Chondrocyte (in vitro differentiated cells): ENCODE measurements around the gene SDK2. TPM values are rescaled to one million over a fixed set of nuclear protein-coding genes. Genes with fewer than 3 reads are reported as not detected.

ENCODE experiments used
- DNase-seq: peaks from one replicate; pipeline ENCODE4 v3.0.0; 2021; ENCODE audit warnings: mixed read lengths, low spot score
- H3K27ac Mint-ChIP-seq: one replicate; pipeline ENCODE4 v1.8.0; 2021; ENCODE audit warnings: mild to moderate bottlenecking, moderate library complexity, mixed read lengths; ENCODE audit not compliant: unreplicated experiment
- H3K27me3 Mint-ChIP-seq: 2 replicates; pipeline ENCODE4 v1.8.0; 2021; ENCODE audit warnings: low read depth, mixed read lengths
- H3K36me3 Mint-ChIP-seq: 2 replicates; pipeline ENCODE4 v1.8.0; 2021; ENCODE audit warnings: low read depth, mixed read lengths
- H3K4me1 Mint-ChIP-seq: 2 replicates; pipeline ENCODE4 v1.8.0; 2021; ENCODE audit warnings: low read depth, mild to moderate bottlenecking, mixed read lengths
- H3K4me3 Mint-ChIP-seq: one replicate; pipeline ENCODE4 v1.8.0; 2021; ENCODE audit warnings: mild to moderate bottlenecking, moderate library complexity, mixed read lengths; ENCODE audit not compliant: unreplicated experiment
- H3K9me3 Mint-ChIP-seq: 2 replicates; pipeline ENCODE4 v1.8.0; 2021; ENCODE audit warnings: low read depth, mixed read lengths
- total RNA-seq: library from RNA; stranded (reverse); gene quantifications from 3 replicates; pipeline ENCODE4 v1.2.1, GENCODE V29; 2021
- TF ChIP-seq, protein P1 (sequence below): fragments of 200-600 bp; sonication (generic); IDR thresholded peaks from 2 replicates; pipeline ENCODE4 v1.5.0; 2021; ENCODE audit warnings: antibody characterized with exemption, mild to moderate bottlenecking, moderate library complexity

Gene SDK2
- total RNA-seq, 1 donor from 2014 or later: 15.8 TPM

DNA sequence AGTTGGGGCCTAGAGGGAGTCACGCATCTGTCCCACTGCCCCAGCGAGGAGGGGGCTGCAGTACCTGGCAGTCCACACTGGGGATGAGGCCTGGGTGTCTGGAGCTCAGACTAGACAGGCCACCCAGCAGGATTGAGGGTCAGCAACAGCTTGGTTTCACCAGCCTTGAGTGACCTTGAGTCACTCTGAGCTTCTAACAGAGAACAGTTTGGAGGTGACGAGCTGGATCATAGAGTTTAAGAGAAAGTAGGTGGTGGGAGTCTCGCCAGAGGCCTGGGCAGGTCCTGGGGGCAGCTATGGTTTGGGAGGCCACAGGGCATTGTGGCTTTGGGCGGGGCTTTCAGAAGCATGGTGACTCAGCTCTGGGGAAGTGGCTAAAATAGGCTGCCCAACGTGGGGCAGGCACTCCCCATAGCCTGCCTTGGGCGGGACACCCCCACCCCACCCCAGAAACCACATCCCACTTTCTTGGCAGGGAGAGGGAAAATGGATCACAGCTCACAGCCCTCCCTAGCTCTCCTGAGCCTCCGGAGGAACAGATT is 352.9 kb downstream of the SDK2 start:
- Mint-ChIP-seq H3K36me3 (peaks cover 2% of the 10 kb centered on the region), H3K4me3 (peak overlapping the region; percentile 27), H3K9me3 (no peaks in the 10 kb centered on the region), H3K27ac (peak overlapping the region; percentile 85), H3K4me1 (peaks cover 50% of the 10 kb centered on the region), H3K27me3 (no peaks in the 10 kb centered on the region)
- TF ChIP-seq, protein P1, sequence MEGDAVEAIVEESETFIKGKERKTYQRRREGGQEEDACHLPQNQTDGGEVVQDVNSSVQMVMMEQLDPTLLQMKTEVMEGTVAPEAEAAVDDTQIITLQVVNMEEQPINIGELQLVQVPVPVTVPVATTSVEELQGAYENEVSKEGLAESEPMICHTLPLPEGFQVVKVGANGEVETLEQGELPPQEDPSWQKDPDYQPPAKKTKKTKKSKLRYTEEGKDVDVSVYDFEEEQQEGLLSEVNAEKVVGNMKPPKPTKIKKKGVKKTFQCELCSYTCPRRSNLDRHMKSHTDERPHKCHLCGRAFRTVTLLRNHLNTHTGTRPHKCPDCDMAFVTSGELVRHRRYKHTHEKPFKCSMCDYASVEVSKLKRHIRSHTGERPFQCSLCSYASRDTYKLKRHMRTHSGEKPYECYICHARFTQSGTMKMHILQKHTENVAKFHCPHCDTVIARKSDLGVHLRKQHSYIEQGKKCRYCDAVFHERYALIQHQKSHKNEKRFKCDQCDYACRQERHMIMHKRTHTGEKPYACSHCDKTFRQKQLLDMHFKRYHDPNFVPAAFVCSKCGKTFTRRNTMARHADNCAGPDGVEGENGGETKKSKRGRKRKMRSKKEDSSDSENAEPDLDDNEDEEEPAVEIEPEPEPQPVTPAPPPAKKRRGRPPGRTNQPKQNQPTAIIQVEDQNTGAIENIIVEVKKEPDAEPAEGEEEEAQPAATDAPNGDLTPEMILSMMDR: no peak
- no peak for DNase-seq

DNA sequence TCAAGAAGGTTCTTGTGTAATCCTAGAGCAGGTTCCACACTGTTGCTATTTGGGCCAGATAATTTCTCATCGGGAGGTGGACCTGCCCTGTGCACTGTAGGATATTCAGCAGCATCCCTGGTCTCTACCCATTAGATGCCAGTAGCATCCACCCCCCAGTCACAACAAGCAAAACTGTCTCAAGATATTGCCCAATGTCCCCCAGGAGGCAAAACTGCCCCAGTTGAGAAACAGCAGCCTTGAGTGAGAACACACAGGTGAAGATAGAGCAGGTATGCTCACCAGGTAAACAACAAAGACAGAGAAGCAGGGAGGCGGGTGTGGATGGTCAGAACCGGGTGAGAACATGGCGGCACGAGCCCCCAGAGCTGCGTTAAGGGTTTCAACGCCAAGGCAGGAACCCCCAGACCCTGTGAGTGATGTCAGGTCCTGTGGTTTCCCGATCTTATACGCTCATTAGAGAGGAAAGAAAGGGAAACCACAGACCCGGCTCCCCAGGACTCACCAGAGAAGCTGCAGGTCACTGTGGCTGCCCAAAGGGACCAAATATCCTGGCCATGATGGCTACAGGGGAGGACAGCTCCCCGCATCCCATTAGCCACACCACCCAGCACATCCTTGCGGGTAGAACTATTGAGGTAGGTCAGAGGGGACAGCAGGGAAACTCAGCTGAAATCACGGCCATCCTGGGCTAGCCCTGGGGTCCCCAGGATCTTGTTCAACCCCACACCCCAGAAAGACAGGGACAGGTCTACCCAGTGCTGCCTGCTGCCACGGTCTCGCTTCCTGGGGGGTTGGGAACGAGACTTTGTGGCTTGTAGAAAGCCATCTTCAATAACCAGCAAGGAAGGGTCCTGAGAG is 353.6 kb downstream of the SDK2 start:
- peak overlapping the region; percentile 85 for H3K27ac Mint-ChIP-seq
- H3K36me3 Mint-ChIP-seq: peaks cover 2% of the 10 kb centered on the region
- H3K27me3 Mint-ChIP-seq: no peaks in the 10 kb centered on the region
- H3K9me3 Mint-ChIP-seq: no peaks in the 10 kb centered on the region
- H3K4me1 Mint-ChIP-seq: peaks cover 52% of the 10 kb centered on the region
- H3K4me3 Mint-ChIP-seq: peak overlapping the region; percentile 27
- no peak for DNase-seq
- TF ChIP-seq, protein P1: no peak

DNA sequence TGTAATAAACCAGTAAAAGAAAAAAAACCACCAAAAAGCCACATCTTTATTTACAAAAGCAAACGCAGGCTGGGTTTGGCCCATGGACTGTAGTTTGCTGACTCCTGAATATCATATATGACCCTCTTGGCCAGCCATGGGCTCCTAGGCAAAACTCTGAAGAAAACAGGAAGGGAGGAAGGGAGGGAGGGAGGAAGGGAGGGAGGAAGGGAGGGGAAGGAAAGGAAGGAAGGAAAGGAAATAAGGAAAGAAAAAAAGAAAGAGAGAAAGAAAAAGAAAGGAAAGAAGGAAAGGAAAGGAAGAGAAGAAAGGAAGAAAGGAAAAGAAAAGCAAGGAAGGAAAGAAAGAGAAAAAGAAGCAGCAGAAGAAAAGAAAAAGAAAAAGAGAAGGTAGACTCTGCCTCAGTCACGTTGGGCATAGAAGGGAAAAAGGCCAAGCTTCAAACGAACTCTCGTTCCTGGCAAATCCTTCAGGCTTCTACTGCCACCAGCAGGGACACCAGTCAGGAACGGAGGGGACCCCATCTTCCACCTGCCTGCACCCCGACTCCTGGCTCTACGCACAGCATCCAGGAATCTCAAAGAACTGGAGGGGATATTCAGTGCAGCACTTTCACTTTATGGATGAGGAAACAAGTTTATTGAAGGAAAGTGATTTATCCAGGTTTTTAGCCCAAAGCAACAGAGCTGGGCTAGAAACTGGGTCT is 354.5 kb downstream of the SDK2 start:
- peaks cover 2% of the 10 kb centered on the region for H3K36me3 Mint-ChIP-seq
- H3K27me3 Mint-ChIP-seq: no peaks in the 10 kb centered on the region
- H3K27ac Mint-ChIP-seq: peak overlapping the region; percentile 43
- no peak for DNase-seq
- H3K9me3 Mint-ChIP-seq: no peaks in the 10 kb centered on the region
- peaks cover 52% of the 10 kb centered on the region for H3K4me1 Mint-ChIP-seq
- H3K4me3 Mint-ChIP-seq: no peak overlapping the region
- TF ChIP-seq, protein P1: no peak

DNA sequence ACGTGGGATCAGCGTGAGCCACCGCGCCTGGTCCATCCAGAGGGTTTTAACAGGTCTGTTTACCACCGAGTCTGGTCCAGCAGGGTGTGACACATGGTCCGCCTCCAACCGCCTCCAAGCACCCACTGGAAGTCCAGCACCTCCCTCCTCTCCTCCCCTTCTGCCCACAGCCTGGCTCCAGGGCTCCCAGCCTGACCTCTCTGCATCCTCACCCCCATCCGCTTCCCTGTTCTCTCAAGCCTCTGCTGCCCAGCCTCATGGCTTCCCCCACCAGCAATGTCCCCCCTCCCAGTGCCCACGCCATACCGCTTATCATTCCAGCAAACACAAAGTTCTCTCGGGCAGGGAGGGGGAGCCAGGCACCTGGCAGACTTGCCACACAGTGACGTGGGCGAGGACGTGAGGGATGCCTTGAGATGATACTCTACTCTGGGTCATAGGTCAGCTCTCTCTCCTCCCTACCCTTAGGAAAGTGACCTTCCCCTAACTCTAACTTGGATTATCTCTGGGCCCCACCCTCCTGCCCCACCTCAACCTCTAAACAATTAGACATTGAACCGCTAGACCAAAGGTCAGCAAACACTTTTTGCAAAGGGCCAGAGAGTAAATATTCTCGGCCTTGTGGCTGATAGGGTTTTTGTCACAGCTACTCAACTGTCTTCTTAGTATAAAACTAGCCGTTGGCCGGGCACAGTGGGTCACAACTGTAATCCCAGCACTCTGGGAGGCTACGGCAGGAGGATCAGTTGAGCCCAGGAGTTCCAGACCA is 355.5 kb downstream of the SDK2 start:
- Mint-ChIP-seq H3K4me3 (no peak overlapping the region), H3K27ac (no peak overlapping the region), H3K4me1 (peaks cover 52% of the 10 kb centered on the region), H3K9me3 (no peaks in the 10 kb centered on the region), H3K36me3 (peaks cover 2% of the 10 kb centered on the region), H3K27me3 (no peaks in the 10 kb centered on the region)
- TF ChIP-seq, protein P1: no peak
- no peak for DNase-seq

DNA sequence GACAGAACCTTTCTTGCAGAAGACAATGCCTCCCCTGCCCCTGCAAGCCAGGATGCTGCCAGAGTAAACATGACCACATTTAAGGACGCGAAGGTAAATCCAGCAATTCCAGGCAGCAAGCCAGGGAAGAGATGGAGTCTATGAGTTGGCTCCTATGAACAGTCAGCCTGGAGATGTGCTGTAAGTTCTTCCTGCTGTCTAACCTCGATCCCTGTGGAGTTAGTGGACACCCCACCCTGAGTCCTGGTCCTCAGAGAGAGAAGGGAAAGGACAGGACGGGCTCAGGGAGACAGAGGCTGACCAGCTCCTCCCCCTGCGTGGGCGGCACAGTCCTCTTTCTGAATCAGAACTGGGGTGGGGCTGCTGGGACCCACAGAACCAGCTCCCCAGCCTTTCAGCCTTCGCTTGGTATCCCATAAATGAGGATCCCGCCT is 357.4 kb downstream of the SDK2 start:
- Mint-ChIP-seq H3K27me3 (no peaks in the 10 kb centered on the region), H3K27ac (no peak overlapping the region), H3K36me3 (peaks cover 2% of the 10 kb centered on the region), H3K4me1 (peaks cover 41% of the 10 kb centered on the region), H3K4me3 (no peak overlapping the region), H3K9me3 (no peaks in the 10 kb centered on the region)
- no peak for DNase-seq
- TF ChIP-seq, protein P1: no peak
